Hepatocyte (in vitro differentiated cells): ENCODE results near the gene NDUFB4.

Source experiments
- CTCF ChIP-seq: fragments of 200-600 bp; sonication (generic); IDR thresholded peaks from 2 replicates; pipeline ENCODE4 v1.5.1; 2016; ENCODE audit warnings: antibody characterized with exemption, mild to moderate bottlenecking; ENCODE audit not compliant: poor library complexity
- EZH2phosphoT487 ChIP-seq: fragments of 200-600 bp; sonication (generic); IDR thresholded peaks from one replicate; pipeline ENCODE4 v1.6.1; 2018; ENCODE audit warnings: antibody characterized with exemption, mild to moderate bottlenecking, low read depth, moderate library complexity; ENCODE audit not compliant: unreplicated experiment, severe bottlenecking

- TF ChIP-seq CTCF = no peak
- TF ChIP-seq EZH2phosphoT487 = no peak
Measured at GRCh38 chr3:120602682-120603081, 6.5 kb downstream of the NDUFB4 start.
